Islet precursor cell (in vitro differentiated cells): ENCODE measurements around the gene PRKAG3.

Experiments
- DNase-seq: peaks from one replicate; pipeline ENCODE4 v3.0.0-alpha.2; 2018

The PRKAG3 gene

GRCh38 chr2:218837495-218837894 is 5.9 kb upstream of the PRKAG3 start:
- DNase-seq = no peak

GRCh38 chr2:218834685-218835084 is 3.1 kb upstream of the PRKAG3 start:
- no peak for DNase-seq

- no peak for DNase-seq
Measured at GRCh38 chr2:218833023-218833609, 1.5 kb upstream of the PRKAG3 start.

- no peak for DNase-seq
Measured at GRCh38 chr2:218832520-218832919, 917 bp upstream of the PRKAG3 start.

- no peak for DNase-seq
Measured at GRCh38 chr2:218832081-218832480, 478 bp upstream of the PRKAG3 start.

GRCh38 chr2:218830526-218831306 is 887 bp downstream of the PRKAG3 start:
- no peak for DNase-seq

GRCh38 chr2:218829868-218830451 is 1.6 kb downstream of the PRKAG3 start:
- no peak for DNase-seq

- no peak for DNase-seq
Measured at GRCh38 chr2:218828477-218828778, 3.2 kb downstream of the PRKAG3 start.

GRCh38 chr2:218827701-218828476 is 3.7 kb downstream of the PRKAG3 start:
- no peak for DNase-seq

GRCh38 chr2:218826791-218827190 is 4.8 kb downstream of the PRKAG3 start:
- DNase-seq = no peak

- DNase-seq = no peak
Measured at GRCh38 chr2:218824004-218824403, 7.6 kb downstream of the PRKAG3 start.

GRCh38 chr2:218823196-218823855 is 8.3 kb downstream of the PRKAG3 start:
- DNase-seq = no peak

- DNase-seq = no peak
Measured at GRCh38 chr2:218822622-218823021, 9.0 kb downstream of the PRKAG3 start.

GRCh38 chr2:218821605-218822211 is 9.9 kb downstream of the PRKAG3 start:
- no peak for DNase-seq

- DNase-seq = no peak
Measured at GRCh38 chr2:218820746-218821369, 10.7 kb downstream of the PRKAG3 start.

- no peak for DNase-seq
Measured at GRCh38 chr2:218819093-218819492, 12.5 kb downstream of the PRKAG3 start.

- DNase-seq = no peak
Measured at GRCh38 chr2:218816561-218817011, 15.0 kb downstream of the PRKAG3 start.

- DNase-seq = no peak
Measured at GRCh38 chr2:218815649-218816048, 16.0 kb downstream of the PRKAG3 start.

- DNase-seq = no peak
Measured at GRCh38 chr2:218815244-218815637, 16.4 kb downstream of the PRKAG3 start.

- DNase-seq = no peak
Measured at GRCh38 chr2:218814540-218815243, 16.9 kb downstream of the PRKAG3 start.

GRCh38 chr2:218813771-218814460 is 17.7 kb downstream of the PRKAG3 start:
- DNase-seq = no peak
